ENCODE measurements around the gene PTPRN2. TPM values are rescaled to one million over a fixed set of nuclear protein-coding genes. Genes with fewer than 3 reads are reported as not detected.

PTPRN2 gene
- total and polyA plus RNA-seq, 2 donors (not counting 3 experiments of a cell fraction or from before 2014, with no cell fraction given) = 0.62 to 0.88 TPM

DNA sequence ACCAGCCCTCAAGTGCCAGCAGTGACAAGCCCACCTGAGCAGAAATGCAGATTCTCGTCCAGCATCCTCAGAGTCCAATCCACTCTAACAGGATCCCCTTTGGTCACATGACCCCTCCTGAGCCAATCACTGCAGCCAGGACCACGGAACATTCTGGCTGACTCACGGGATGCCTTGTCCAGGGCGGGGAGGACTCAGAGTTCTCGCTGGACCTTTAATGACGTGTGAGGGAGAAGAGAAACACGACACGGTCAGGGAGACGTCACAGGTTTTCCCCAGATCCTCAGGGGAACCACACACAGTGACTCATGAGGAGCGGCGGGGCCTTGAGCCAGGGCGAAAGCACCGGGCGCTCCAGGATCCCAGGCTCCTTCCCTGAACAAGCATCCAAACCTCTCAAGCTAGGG is 155.7 kb downstream of the PTPRN2 start:
- CTCF ChIA-PET = no interaction called here

More for the DNA sequence above, 155.7 kb downstream of the PTPRN2 start:
- no peak for TF ChIP-seq EZH2 (IDR thresholded peaks at IDR 0.05; ENCODE audit: borderline replicate concordance, low read depth, low read length, severe bottlenecking)
- TF ChIP-seq, protein P1, sequence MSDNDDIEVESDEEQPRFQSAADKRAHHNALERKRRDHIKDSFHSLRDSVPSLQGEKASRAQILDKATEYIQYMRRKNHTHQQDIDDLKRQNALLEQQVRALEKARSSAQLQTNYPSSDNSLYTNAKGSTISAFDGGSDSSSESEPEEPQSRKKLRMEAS (IDR thresholded peaks at IDR 0.05; ENCODE audit: insufficient read depth, insufficient read length) = no peak
- no peak for TF ChIP-seq POLR2AphosphoS5 (IDR thresholded peaks at IDR 0.05; ENCODE audit: insufficient read depth, low read depth, low read length)
- no peak for TF ChIP-seq GATA2 (IDR thresholded peaks at IDR 0.05; ENCODE audit: insufficient read depth, insufficient read length, low read depth, low read length)
- TF ChIP-seq, protein P2, sequence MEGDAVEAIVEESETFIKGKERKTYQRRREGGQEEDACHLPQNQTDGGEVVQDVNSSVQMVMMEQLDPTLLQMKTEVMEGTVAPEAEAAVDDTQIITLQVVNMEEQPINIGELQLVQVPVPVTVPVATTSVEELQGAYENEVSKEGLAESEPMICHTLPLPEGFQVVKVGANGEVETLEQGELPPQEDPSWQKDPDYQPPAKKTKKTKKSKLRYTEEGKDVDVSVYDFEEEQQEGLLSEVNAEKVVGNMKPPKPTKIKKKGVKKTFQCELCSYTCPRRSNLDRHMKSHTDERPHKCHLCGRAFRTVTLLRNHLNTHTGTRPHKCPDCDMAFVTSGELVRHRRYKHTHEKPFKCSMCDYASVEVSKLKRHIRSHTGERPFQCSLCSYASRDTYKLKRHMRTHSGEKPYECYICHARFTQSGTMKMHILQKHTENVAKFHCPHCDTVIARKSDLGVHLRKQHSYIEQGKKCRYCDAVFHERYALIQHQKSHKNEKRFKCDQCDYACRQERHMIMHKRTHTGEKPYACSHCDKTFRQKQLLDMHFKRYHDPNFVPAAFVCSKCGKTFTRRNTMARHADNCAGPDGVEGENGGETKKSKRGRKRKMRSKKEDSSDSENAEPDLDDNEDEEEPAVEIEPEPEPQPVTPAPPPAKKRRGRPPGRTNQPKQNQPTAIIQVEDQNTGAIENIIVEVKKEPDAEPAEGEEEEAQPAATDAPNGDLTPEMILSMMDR (IDR thresholded peaks at IDR 0.05; ENCODE audit: extremely low read depth in 1 of 2, insufficient read depth in 1 of 2, low read depth in 1 of 2, low read length in 2 of 2) = no peak
- TF ChIP-seq FOS (IDR thresholded peaks at IDR 0.05; ENCODE audit: borderline replicate concordance, insufficient read depth, low read length) = no peak
- no peak for TF ChIP-seq POLR2A (IDR thresholded peaks at IDR 0.05; ENCODE audit: low read depth, low read length)
- TF ChIP-seq JUN (IDR thresholded peaks at IDR 0.05; ENCODE audit: borderline replicate concordance, insufficient read depth, insufficient read length, low read depth) = no peak
- TF ChIP-seq MYC (IDR thresholded peaks at IDR 0.05; ENCODE audit: low read depth, low read length) = no peak
- POLR2A ChIA-PET = no interaction called here
- Histone ChIP-seq H3K9ac (replicated peaks; ENCODE audit: extremely low read depth, insufficient read depth, low read length) (no peak overlapping the region), H4K20me1 (replicated peaks; ENCODE audit: control insufficient read depth, extremely low read depth, insufficient read depth, low read length) (no peaks in the 10 kb centered on the region), H3K79me2 (ENCODE audit: control insufficient read depth, insufficient read depth, low read length) (no peaks in the 10 kb centered on the region), H3K4me3 (replicated peaks in 1 of 3; ENCODE audit: insufficient read depth in 1 of 3, low read depth in 1 of 3, low read length in 3 of 3) (no peak overlapping the region), H2AFZ (ENCODE audit: low read depth, low read length) (no peak overlapping the region), H3K4me2 (ENCODE audit: insufficient read depth, low read length) (no peak overlapping the region), H3K9me3 (replicated peaks; ENCODE audit: control insufficient read depth, insufficient read depth, low read length) (peaks cover 5% of the 10 kb centered on the region), H3K27ac (ENCODE audit: insufficient read depth, low read depth, low read length) (no peak overlapping the region), H3K9me1 (replicated peaks; ENCODE audit: control insufficient read depth, extremely low read depth, insufficient read depth, low read length) (no peaks in the 10 kb centered on the region), H3K4me1 (ENCODE audit: control insufficient read depth, extremely low read depth, insufficient read depth, low read length) (no peaks in the 10 kb centered on the region), H3K36me3 (ENCODE audit: control insufficient read depth in 2 of 2, extremely low read depth in 1 of 2, insufficient read depth in 2 of 2, low read length in 2 of 2) (no peaks in the 10 kb centered on the region), H3K27me3 (ENCODE audit: control insufficient read depth in 2 of 2, insufficient read depth in 2 of 2, low read length in 2 of 2) (no peaks in the 10 kb centered on the region)
- dilution Hi-C loops (cut with MboI; ENCODE audit: extremely low pct_ligation_motif_present, low sequenced_read_pairs) = no loop called here
- no TSS peak for BruUV-seq (replicated peaks)
- DNase-seq (ENCODE audit: low read depth, low spot score) (no peak), FAIRE-seq (no peak)
- intact Hi-C loops (cut with micrococcal nuclease) = no loop called here

All from endothelial cell of umbilical vein (primary cell).